GM19372 (cell line): ENCODE data around the gene F2RL3.

Experiments
- ATAC-seq: cut with Tn5 transposase; IDR thresholded peaks from one replicate; pipeline ENCODE4 v1.9.1; 2021; ENCODE audit warnings: mild to moderate bottlenecking, low read depth, moderate library complexity; ENCODE audit not compliant: unreplicated experiment

The F2RL3 gene

GRCh38 chr19:16888629-16889365, at the start of gene F2RL3:
TSS of gene F2RL3 (plus strand) at chr19:16888999. CDS start at chr19:16889190, 191 bp downstream.
- ATAC-seq: no peak

- ATAC-seq: no peak
Observed at GRCh38 chr19:16841391-16841926, 47.3 kb upstream of the F2RL3 start.

GRCh38 chr19:16846901-16847300, 41.9 kb upstream of the F2RL3 start:
- no peak for ATAC-seq

GRCh38 chr19:16847430-16847829, 41.4 kb upstream of the F2RL3 start:
- no peak for ATAC-seq

- ATAC-seq: no peak
Observed at GRCh38 chr19:16849168-16849567, 39.6 kb upstream of the F2RL3 start.

- ATAC-seq: no peak
Observed at GRCh38 chr19:16850133-16850532, 38.7 kb upstream of the F2RL3 start.

- no peak for ATAC-seq
Observed at GRCh38 chr19:16851031-16851712, 37.6 kb upstream of the F2RL3 start.

- ATAC-seq: no peak
Observed at GRCh38 chr19:16853066-16853465, 35.7 kb upstream of the F2RL3 start.

GRCh38 chr19:16856091-16856490, 32.7 kb upstream of the F2RL3 start:
- ATAC-seq: no peak

GRCh38 chr19:16859626-16860025, 29.2 kb upstream of the F2RL3 start:
- no peak for ATAC-seq

- ATAC-seq: no peak
Observed at GRCh38 chr19:16860118-16860517, 28.7 kb upstream of the F2RL3 start.

GRCh38 chr19:16861011-16861410, 27.8 kb upstream of the F2RL3 start:
- no peak for ATAC-seq

GRCh38 chr19:16861834-16862233, 27.0 kb upstream of the F2RL3 start:
- no peak for ATAC-seq

- no peak for ATAC-seq
Observed at GRCh38 chr19:16862826-16863415, 25.9 kb upstream of the F2RL3 start.

GRCh38 chr19:16867211-16867610, 21.6 kb upstream of the F2RL3 start:
- ATAC-seq: no peak

- no peak for ATAC-seq
Observed at GRCh38 chr19:16868423-16869130, 20.2 kb upstream of the F2RL3 start.

- no peak for ATAC-seq
Observed at GRCh38 chr19:16869331-16869972, 19.3 kb upstream of the F2RL3 start.

GRCh38 chr19:16871871-16872270, 16.9 kb upstream of the F2RL3 start:
- no peak for ATAC-seq

GRCh38 chr19:16872728-16873127, 16.1 kb upstream of the F2RL3 start:
- ATAC-seq: no peak

GRCh38 chr19:16873594-16873993, 15.2 kb upstream of the F2RL3 start:
- ATAC-seq: no peak
